ENCODE data around the gene PRKN.
A peak's percentile ranks its signal among the peaks of the same experiment; 100 is the strongest.

The PRKN gene
- 1.8 to 4.6 reads per million in 2 donors for total RNA-seq

- DNase-seq, result peak; percentile 98
Observed at GRCh38 chr6:162727322-162728182, at the start of gene PRKN, which contains the start of gene PACRG. Gene PRKN, minus strand, starts transcription at chr6:162727766. Gene PACRG, plus strand, starts transcription at chr6:162727974.

GRCh38 chr6:162777091-162777490 is 49.5 kb upstream of the PRKN start:
- no peak for DNase-seq

GRCh38 chr6:162773996-162774395 is 46.4 kb upstream of the PRKN start:
- no peak for DNase-seq

- DNase-seq, result no peak
Observed at GRCh38 chr6:162772466-162772865, 44.9 kb upstream of the PRKN start.

- DNase-seq, result no peak
Observed at GRCh38 chr6:162770955-162771354, 43.4 kb upstream of the PRKN start.

GRCh38 chr6:162770136-162770535 is 42.6 kb upstream of the PRKN start:
- DNase-seq, result no peak

- DNase-seq, result no peak
Observed at GRCh38 chr6:162753775-162754174, 26.2 kb upstream of the PRKN start.

- no peak for DNase-seq
Observed at GRCh38 chr6:162751211-162751859, 23.8 kb upstream of the PRKN start.

- DNase-seq, result no peak
Observed at GRCh38 chr6:162750776-162751175, 23.2 kb upstream of the PRKN start.

GRCh38 chr6:162736961-162737360 is 9.4 kb upstream of the PRKN start:
- DNase-seq, result no peak

GRCh38 chr6:162733489-162733888 is 5.9 kb upstream of the PRKN start:
- DNase-seq, result peak; percentile 3

GRCh38 chr6:162730502-162730901 is 2.9 kb upstream of the PRKN start:
- no peak for DNase-seq

- DNase-seq, result no peak
Observed at GRCh38 chr6:162728706-162729105, 1.1 kb upstream of the PRKN start.

- no peak for DNase-seq
Observed at GRCh38 chr6:162728197-162728596, 631 bp upstream of the PRKN start.

GRCh38 chr6:162726947-162727321 is 632 bp downstream of the PRKN start:
- DNase-seq, result no peak

GRCh38 chr6:162722633-162723032 is 4.9 kb downstream of the PRKN start:
- DNase-seq, result no peak

GRCh38 chr6:162722226-162722625 is 5.3 kb downstream of the PRKN start:
- DNase-seq, result no peak

GRCh38 chr6:162721404-162721687 is 6.2 kb downstream of the PRKN start:
- DNase-seq, result no peak

GRCh38 chr6:162719528-162719927 is 8.0 kb downstream of the PRKN start:
- no peak for DNase-seq

- DNase-seq, result no peak
Observed at GRCh38 chr6:162715601-162716000, 12.0 kb downstream of the PRKN start.

- DNase-seq, result no peak
Observed at GRCh38 chr6:162713974-162714780, 13.4 kb downstream of the PRKN start.

- no peak for DNase-seq
Observed at GRCh38 chr6:162712694-162713093, 14.9 kb downstream of the PRKN start.

GRCh38 chr6:162711376-162711775 is 16.2 kb downstream of the PRKN start:
- DNase-seq, result no peak

- no peak for DNase-seq
Observed at GRCh38 chr6:162710936-162711335, 16.6 kb downstream of the PRKN start.
